Fibroblast of villous mesenchyme (primary cell): ENCODE data around the gene MRFAP1L1. TPM values are rescaled to one million over a fixed set of nuclear protein-coding genes. Genes with fewer than 3 reads are reported as not detected.

ENCODE experiments used
- DNase-seq: peaks from one replicate; pipeline ENCODE4 v3.0.0-alpha.2; 2010; ENCODE audit warnings: low read depth
- H3K4me3 ChIP-seq: 2 replicates; pipeline ENCODE4 v1.5.1; 2011; ENCODE audit warnings: low read depth, mild to moderate bottlenecking, low read length
- CTCF ChIP-seq: IDR thresholded peaks from 2 replicates; pipeline ENCODE4 v1.5.1; 2012; ENCODE audit warnings: low read depth, mild to moderate bottlenecking, low read length; ENCODE audit not compliant: insufficient read depth
- total RNA-seq: library from RNA; depleted of rRNA; stranded (reverse); fragments of >200 nt; gene quantifications from 2 replicates; pipeline ENCODE4 v1.2.3, GENCODE V29; 2012

Gene MRFAP1L1
- total RNA-seq, 1 donor = 42.7 TPM

- H3K4me3 ChIP-seq = no peak overlapping the region
- no peak for DNase-seq
- TF ChIP-seq CTCF = no peak
Measured at GRCh38 chr4:6734165-6734786, 24.6 kb upstream of the MRFAP1L1 start.

- H3K4me3 ChIP-seq = no peak overlapping the region
- TF ChIP-seq CTCF = no peak
- DNase-seq = no peak
Measured at GRCh38 chr4:6733358-6734164, 23.9 kb upstream of the MRFAP1L1 start.

- no peak for TF ChIP-seq CTCF
- H3K4me3 ChIP-seq = no peak overlapping the region
- DNase-seq = peak; percentile 93
Measured at GRCh38 chr4:6732441-6733357, 23.0 kb upstream of the MRFAP1L1 start.

GRCh38 chr4:6731780-6732179 lies 22.1 kb upstream of the MRFAP1L1 start:
- H3K4me3 ChIP-seq = no peak overlapping the region
- DNase-seq = no peak
- no peak for TF ChIP-seq CTCF

- TF ChIP-seq CTCF = no peak
- no peak overlapping the region for H3K4me3 ChIP-seq
- no peak for DNase-seq
Measured at GRCh38 chr4:6731318-6731675, 21.6 kb upstream of the MRFAP1L1 start.

- TF ChIP-seq CTCF = no peak
- no peak overlapping the region for H3K4me3 ChIP-seq
- peak; percentile 24 for DNase-seq
Measured at GRCh38 chr4:6730603-6731317, 21.1 kb upstream of the MRFAP1L1 start.
